Right lobe of liver (tissue), 4 donors: ENCODE measurements around the gene PPT1.

Experiments
- POLR2A ChIP-seq: fragments of 450-650 bp; IDR thresholded peaks from one replicate; pipeline ENCODE4 v1.6.1; 2017; ENCODE audit warnings: antibody characterized with exemption, mild to moderate bottlenecking
- TF ChIP-seq, protein P1 (sequence below), 4 donors: fragments of 200-600 bp in 3 of 4; fragments of 450-650 bp in 1 of 4; IDR thresholded peaks; one replicate each; pipeline versions ENCODE4 v1.5.1 to v1.8.0; 2016 to 2022; ENCODE audit warnings: antibody characterized with exemption in 4 of 4, mild to moderate bottlenecking in 2 of 4
- donor health status: DM: no; HTN: no; CAD: no.
- donor health status: DM: no; HTN: no; CAD: no.
- donor health status: DM: no; HTN: yes; CAD: no.

DNA sequence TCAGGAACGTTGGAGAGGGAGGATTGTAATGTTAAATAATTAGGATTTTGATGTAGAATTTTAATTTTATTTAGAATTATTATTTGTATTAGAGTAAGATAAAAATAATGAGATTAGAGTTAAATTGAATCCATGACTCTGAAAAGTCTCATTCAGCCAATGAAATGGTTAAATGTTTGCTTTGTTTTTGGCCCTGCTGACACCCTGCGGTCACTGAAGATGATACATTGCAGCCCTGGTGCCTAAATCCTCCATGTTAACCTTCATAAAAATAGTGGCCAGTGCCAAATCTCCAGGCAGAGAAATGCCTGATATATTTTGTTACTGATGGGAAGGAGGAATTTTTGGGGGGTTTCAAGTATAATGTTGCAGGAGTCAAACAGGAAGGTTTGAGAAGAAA, 36.8 kb upstream of the PPT1 start:
- no peak for TF ChIP-seq POLR2A
- TF ChIP-seq, protein P1, sequence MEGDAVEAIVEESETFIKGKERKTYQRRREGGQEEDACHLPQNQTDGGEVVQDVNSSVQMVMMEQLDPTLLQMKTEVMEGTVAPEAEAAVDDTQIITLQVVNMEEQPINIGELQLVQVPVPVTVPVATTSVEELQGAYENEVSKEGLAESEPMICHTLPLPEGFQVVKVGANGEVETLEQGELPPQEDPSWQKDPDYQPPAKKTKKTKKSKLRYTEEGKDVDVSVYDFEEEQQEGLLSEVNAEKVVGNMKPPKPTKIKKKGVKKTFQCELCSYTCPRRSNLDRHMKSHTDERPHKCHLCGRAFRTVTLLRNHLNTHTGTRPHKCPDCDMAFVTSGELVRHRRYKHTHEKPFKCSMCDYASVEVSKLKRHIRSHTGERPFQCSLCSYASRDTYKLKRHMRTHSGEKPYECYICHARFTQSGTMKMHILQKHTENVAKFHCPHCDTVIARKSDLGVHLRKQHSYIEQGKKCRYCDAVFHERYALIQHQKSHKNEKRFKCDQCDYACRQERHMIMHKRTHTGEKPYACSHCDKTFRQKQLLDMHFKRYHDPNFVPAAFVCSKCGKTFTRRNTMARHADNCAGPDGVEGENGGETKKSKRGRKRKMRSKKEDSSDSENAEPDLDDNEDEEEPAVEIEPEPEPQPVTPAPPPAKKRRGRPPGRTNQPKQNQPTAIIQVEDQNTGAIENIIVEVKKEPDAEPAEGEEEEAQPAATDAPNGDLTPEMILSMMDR (IDR thresholded peaks at IDR 0.05), result no peak
